Activated naive CD8-positive, alpha-beta T cell treated with anti-CD3 and anti-CD28 coated beads for 36 hours (primary cell): ENCODE data around the gene MAP3K7CL. TPM values are rescaled to one million over a fixed set of nuclear protein-coding genes. Genes with fewer than 3 reads are reported as not detected.

Experiments used
- DNase-seq: peaks from one replicate; pipeline ENCODE4 v3.0.0; 2021
- H3K27ac Mint-ChIP-seq: one replicate; pipeline ENCODE4 v1.8.0; 2022; ENCODE audit warnings: mild to moderate bottlenecking, moderate library complexity, mixed read lengths
- H3K27me3 Mint-ChIP-seq: one replicate; pipeline ENCODE4 v1.8.0; 2022; ENCODE audit warnings: mild to moderate bottlenecking, mixed read lengths
- H3K36me3 Mint-ChIP-seq: one replicate; pipeline ENCODE4 v1.8.0; 2021; ENCODE audit warnings: mild to moderate bottlenecking, mixed read lengths
- H3K4me1 Mint-ChIP-seq: one replicate; pipeline ENCODE4 v1.8.0; 2021; ENCODE audit warnings: mixed read lengths
- H3K4me3 Mint-ChIP-seq: one replicate; pipeline ENCODE4 v1.8.0; 2022; ENCODE audit warnings: mild to moderate bottlenecking, moderate library complexity, mixed read lengths
- H3K9me3 Mint-ChIP-seq: one replicate; pipeline ENCODE4 v1.8.0; 2022; ENCODE audit warnings: mixed read lengths
- total RNA-seq, 2 experiments: library from RNA; stranded (reverse); gene quantifications; one replicate each; pipeline ENCODE4 v1.2.3, GENCODE V29; 2021

MAP3K7CL gene
- total RNA-seq, 2 experiments from 2014 or later: 4.8 to 5.7 TPM

GRCh38 chr21:29115899-29116298 is 14.5 kb upstream of the MAP3K7CL start:
- H3K27ac Mint-ChIP-seq: no peak overlapping the region
- no peak overlapping the region for H3K4me3 Mint-ChIP-seq
- no peaks in the 10 kb centered on the region for H3K36me3 Mint-ChIP-seq

GRCh38 chr21:29117372-29117955 is 13.0 kb upstream of the MAP3K7CL start:
- Mint-ChIP-seq H3K27me3 (no peaks in the 10 kb centered on the region), H3K9me3 (no peaks in the 10 kb centered on the region), H3K4me1 (peaks cover 2% of the 10 kb centered on the region), H3K36me3 (no peaks in the 10 kb centered on the region), H3K27ac (no peak overlapping the region), H3K4me3 (no peak overlapping the region)
- no peak for DNase-seq

More at GRCh38 chr21:29115899-29116298, 14.5 kb upstream of the MAP3K7CL start:
- DNase-seq: no peak
- Mint-ChIP-seq H3K4me1 (peaks cover 2% of the 10 kb centered on the region), H3K27me3 (no peaks in the 10 kb centered on the region), H3K9me3 (no peaks in the 10 kb centered on the region)

- Mint-ChIP-seq H3K27me3 (no peaks in the 10 kb centered on the region), H3K9me3 (no peaks in the 10 kb centered on the region), H3K4me3 (no peak overlapping the region)
Measured at GRCh38 chr21:29121759-29122158, 8.7 kb upstream of the MAP3K7CL start.

GRCh38 chr21:29124645-29125044 is 5.8 kb upstream of the MAP3K7CL start:
- H3K4me3 Mint-ChIP-seq: no peak overlapping the region
- no peaks in the 10 kb centered on the region for H3K4me1 Mint-ChIP-seq
- peaks cover 11% of the 10 kb centered on the region for H3K36me3 Mint-ChIP-seq
- H3K9me3 Mint-ChIP-seq: peaks cover 3% of the 10 kb centered on the region
- DNase-seq: no peak
- no peak overlapping the region for H3K27ac Mint-ChIP-seq
- H3K27me3 Mint-ChIP-seq: no peaks in the 10 kb centered on the region

More at GRCh38 chr21:29121759-29122158, 8.7 kb upstream of the MAP3K7CL start:
- no peak overlapping the region for H3K27ac Mint-ChIP-seq
- peaks cover 6% of the 10 kb centered on the region for H3K36me3 Mint-ChIP-seq
- DNase-seq: no peak
- H3K4me1 Mint-ChIP-seq: no peaks in the 10 kb centered on the region

GRCh38 chr21:29125191-29125590 is 5.3 kb upstream of the MAP3K7CL start:
- Mint-ChIP-seq H3K27me3 (no peaks in the 10 kb centered on the region), H3K4me1 (no peaks in the 10 kb centered on the region), H3K27ac (no peak overlapping the region), H3K4me3 (no peak overlapping the region), H3K36me3 (peaks cover 11% of the 10 kb centered on the region), H3K9me3 (peaks cover 3% of the 10 kb centered on the region)
- DNase-seq: no peak

- Mint-ChIP-seq H3K27ac (no peak overlapping the region), H3K4me3 (no peak overlapping the region), H3K4me1 (no peaks in the 10 kb centered on the region), H3K27me3 (no peaks in the 10 kb centered on the region), H3K9me3 (peaks cover 3% of the 10 kb centered on the region), H3K36me3 (peaks cover 11% of the 10 kb centered on the region)
- no peak for DNase-seq
Measured at GRCh38 chr21:29125979-29126378, 4.5 kb upstream of the MAP3K7CL start.

- Mint-ChIP-seq H3K36me3 (peaks cover 6% of the 10 kb centered on the region), H3K27me3 (no peaks in the 10 kb centered on the region), H3K4me3 (no peak overlapping the region), H3K9me3 (peaks cover 3% of the 10 kb centered on the region), H3K27ac (no peak overlapping the region), H3K4me1 (no peaks in the 10 kb centered on the region)
- no peak for DNase-seq
Measured at GRCh38 chr21:29133241-29133640, 2.8 kb downstream of the MAP3K7CL start.

GRCh38 chr21:29133796-29134195 is 3.4 kb downstream of the MAP3K7CL start:
- Mint-ChIP-seq H3K27ac (no peak overlapping the region), H3K4me3 (no peak overlapping the region), H3K36me3 (peaks cover 6% of the 10 kb centered on the region), H3K4me1 (no peaks in the 10 kb centered on the region), H3K27me3 (no peaks in the 10 kb centered on the region), H3K9me3 (peaks cover 3% of the 10 kb centered on the region)
- no peak for DNase-seq

GRCh38 chr21:29135481-29135880 is 5.0 kb downstream of the MAP3K7CL start:
- H3K27me3 Mint-ChIP-seq: no peaks in the 10 kb centered on the region
- no peaks in the 10 kb centered on the region for H3K9me3 Mint-ChIP-seq
- H3K27ac Mint-ChIP-seq: no peak overlapping the region
- H3K36me3 Mint-ChIP-seq: peaks cover 3% of the 10 kb centered on the region
- H3K4me3 Mint-ChIP-seq: no peak overlapping the region
- no peak for DNase-seq
- H3K4me1 Mint-ChIP-seq: no peaks in the 10 kb centered on the region

GRCh38 chr21:29136033-29136432 is 5.6 kb downstream of the MAP3K7CL start:
- no peaks in the 10 kb centered on the region for H3K4me1 Mint-ChIP-seq
- H3K9me3 Mint-ChIP-seq: no peaks in the 10 kb centered on the region
- H3K36me3 Mint-ChIP-seq: peaks cover 3% of the 10 kb centered on the region
- no peaks in the 10 kb centered on the region for H3K27me3 Mint-ChIP-seq
- H3K27ac Mint-ChIP-seq: no peak overlapping the region
- no peak for DNase-seq
- no peak overlapping the region for H3K4me3 Mint-ChIP-seq

- DNase-seq: no peak
- no peaks in the 10 kb centered on the region for H3K27me3 Mint-ChIP-seq
- H3K4me3 Mint-ChIP-seq: no peak overlapping the region
- no peak overlapping the region for H3K27ac Mint-ChIP-seq
- H3K36me3 Mint-ChIP-seq: no peaks in the 10 kb centered on the region
- H3K9me3 Mint-ChIP-seq: no peaks in the 10 kb centered on the region
- H3K4me1 Mint-ChIP-seq: peaks cover 11% of the 10 kb centered on the region
Measured at GRCh38 chr21:29144736-29145353, 14.4 kb downstream of the MAP3K7CL start.

- Mint-ChIP-seq H3K27ac (peak overlapping the region; percentile 56), H3K9me3 (no peaks in the 10 kb centered on the region), H3K27me3 (no peaks in the 10 kb centered on the region), H3K4me3 (no peak overlapping the region), H3K4me1 (peaks cover 11% of the 10 kb centered on the region), H3K36me3 (peaks cover under 1% of the 10 kb centered on the region)
- no peak for DNase-seq
Measured at GRCh38 chr21:29145354-29145782, 14.9 kb downstream of the MAP3K7CL start.

- Mint-ChIP-seq H3K27ac (peak overlapping the region; percentile 56), H3K36me3 (peaks cover 2% of the 10 kb centered on the region), H3K4me3 (no peak overlapping the region), H3K9me3 (no peaks in the 10 kb centered on the region), H3K27me3 (no peaks in the 10 kb centered on the region), H3K4me1 (peaks cover 11% of the 10 kb centered on the region)
- DNase-seq: no peak
Measured at GRCh38 chr21:29145852-29146453, 15.5 kb downstream of the MAP3K7CL start.

GRCh38 chr21:29146726-29147125 is 16.3 kb downstream of the MAP3K7CL start:
- H3K9me3 Mint-ChIP-seq: no peaks in the 10 kb centered on the region
- DNase-seq: no peak
- H3K4me3 Mint-ChIP-seq: no peak overlapping the region
- H3K27ac Mint-ChIP-seq: no peak overlapping the region
- H3K27me3 Mint-ChIP-seq: no peaks in the 10 kb centered on the region
- H3K36me3 Mint-ChIP-seq: peaks cover 2% of the 10 kb centered on the region
- H3K4me1 Mint-ChIP-seq: peaks cover 11% of the 10 kb centered on the region

GRCh38 chr21:29148530-29148929 is 18.1 kb downstream of the MAP3K7CL start:
- H3K9me3 Mint-ChIP-seq: no peaks in the 10 kb centered on the region
- H3K4me3 Mint-ChIP-seq: no peak overlapping the region
- H3K4me1 Mint-ChIP-seq: peaks cover 11% of the 10 kb centered on the region
- no peak overlapping the region for H3K27ac Mint-ChIP-seq
- no peak for DNase-seq
- peaks cover 2% of the 10 kb centered on the region for H3K36me3 Mint-ChIP-seq
- H3K27me3 Mint-ChIP-seq: no peaks in the 10 kb centered on the region
